Neural progenitor cell (in vitro differentiated cells): ENCODE data around the gene C12orf60. TPM values are rescaled to one million over a fixed set of nuclear protein-coding genes. Genes with fewer than 3 reads are reported as not detected.

Source experiments
- DNase-seq: peaks from one replicate; pipeline ENCODE4 v3.0.0-alpha.2; 2016; ENCODE audit warnings: low spot score
- H2AFZ ChIP-seq: fragments of 200-600 bp; sonication (generic); replicated peaks from 2 replicates; pipeline ENCODE4 v1.6.1; 2016; ENCODE audit warnings: antibody characterized with exemption
- H3F3A ChIP-seq: fragments of 200-600 bp; sonication (generic); 2 replicates; pipeline ENCODE4 v1.6.1; 2016; ENCODE audit warnings: antibody characterized with exemption, low read depth
- H3K27ac ChIP-seq: fragments of 200-600 bp; sonication (generic); 2 replicates; pipeline ENCODE4 v1.5.1; 2016; ENCODE audit warnings: mild to moderate bottlenecking
- H3K27me3 ChIP-seq: fragments of 200-600 bp; sonication (generic); 2 replicates; pipeline ENCODE4 v1.6.1; 2016; ENCODE audit warnings: mild to moderate bottlenecking, moderate library complexity
- H3K36me3 ChIP-seq: fragments of 200-600 bp; sonication (generic); 2 replicates; pipeline ENCODE4 v1.5.1; 2016
- H3K4me1 ChIP-seq: fragments of 200-600 bp; sonication (generic); 2 replicates; pipeline ENCODE4 v1.6.1; 2016; ENCODE audit warnings: mixed run types
- H3K4me2 ChIP-seq: fragments of 200-600 bp; sonication (generic); 2 replicates; pipeline ENCODE4 v1.6.1; 2016
- H3K4me3 ChIP-seq: fragments of 200-600 bp; sonication (generic); 2 replicates; pipeline ENCODE4 v1.5.1; 2016
- H3K79me2 ChIP-seq: fragments of 200-600 bp; sonication (generic); 2 replicates; pipeline ENCODE4 v1.6.1; 2016; ENCODE audit warnings: low read depth
- H3K9ac ChIP-seq: fragments of 200-600 bp; sonication (generic); 2 replicates; pipeline ENCODE4 v1.6.1; 2016
- H3K9me3 ChIP-seq: fragments of 200-600 bp; sonication (generic); 2 replicates; pipeline ENCODE4 v1.5.1; 2016; ENCODE audit warnings: low read depth
- H4K20me1 ChIP-seq: fragments of 200-600 bp; sonication (generic); 2 replicates; pipeline ENCODE4 v1.6.1; 2016; ENCODE audit warnings: low read depth
- H3K27ac Mint-ChIP-seq: 3 replicates; pipeline ENCODE4 v1.8.0; 2021; ENCODE audit warnings: mixed read lengths
- H3K27me3 Mint-ChIP-seq: 2 replicates; pipeline ENCODE4 v1.8.0; 2022; ENCODE audit warnings: low read depth, mild to moderate bottlenecking, inconsistent platforms, moderate library complexity, mixed read lengths; ENCODE audit not compliant: insufficient read depth
- H3K36me3 Mint-ChIP-seq: 3 replicates; pipeline ENCODE4 v1.8.0; 2021; ENCODE audit warnings: mixed read lengths
- H3K4me1 Mint-ChIP-seq: 3 replicates; pipeline ENCODE4 v1.8.0; 2021; ENCODE audit warnings: mixed read lengths
- H3K4me3 Mint-ChIP-seq: 3 replicates; pipeline ENCODE4 v1.8.0; 2021; ENCODE audit warnings: mild to moderate bottlenecking, moderate library complexity, mixed read lengths
- H3K9me3 Mint-ChIP-seq: 3 replicates; pipeline ENCODE4 v1.8.0; 2020; ENCODE audit warnings: mixed read lengths
- EZH2 ChIP-seq: fragments of 200-600 bp; sonication (generic); IDR thresholded peaks from 2 replicates; pipeline ENCODE4 v1.6.1; 2017; ENCODE audit warnings: antibody characterized with exemption, mild to moderate bottlenecking, moderate library complexity
- EZH2phosphoT487 ChIP-seq: fragments of 200-600 bp; sonication (generic); IDR thresholded peaks from 2 replicates; pipeline ENCODE4 v1.6.1; 2017; ENCODE audit warnings: antibody characterized with exemption
- total RNA-seq: library from RNA; depleted of rRNA; stranded (reverse); fragments of >200 nt; gene quantifications from 2 replicates; pipeline ENCODE4 v1.2.3, GENCODE V29; 2015; ENCODE audit warnings: low replicate concordance
- TF ChIP-seq, protein P1 (sequence below): fragments of 200-600 bp; sonication (generic); IDR thresholded peaks from 2 replicates; pipeline ENCODE4 v1.5.1; 2017; ENCODE audit warnings: antibody characterized with exemption, mild to moderate bottlenecking

Gene C12orf60
- total RNA-seq, 1 donor from 2014 or later: 5.4 TPM

DNA sequence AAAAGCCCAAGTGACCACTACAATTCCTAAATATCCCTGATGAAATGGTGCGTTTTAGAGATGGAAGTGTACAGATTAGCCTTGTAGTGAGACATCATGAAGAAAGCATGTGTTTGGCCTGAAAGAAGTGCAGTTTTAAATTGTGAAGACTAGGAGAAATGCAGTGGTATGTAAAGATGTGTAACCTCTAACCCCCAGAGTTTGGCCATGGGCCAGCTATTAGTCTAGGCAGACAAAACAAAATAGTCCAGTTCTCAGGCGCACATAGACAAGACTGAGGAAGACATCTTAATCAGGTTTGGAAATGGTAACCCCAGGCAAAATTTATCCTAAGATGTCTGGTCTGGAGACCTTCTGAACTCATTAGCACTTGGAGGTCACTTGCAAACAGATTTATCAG is 23.6 kb upstream of the C12orf60 start:
- Histone ChIP-seq H3K4me2 (no peak overlapping the region), H2AFZ (no peak overlapping the region), H3K9me3 (no peaks in the 10 kb centered on the region), H3K9ac (no peak overlapping the region), H3K4me3 (no peak overlapping the region), H3K27ac (no peak overlapping the region), H4K20me1 (peaks cover 8% of the 10 kb centered on the region), H3K36me3 (no peaks in the 10 kb centered on the region), H3K4me1 (peaks cover 10% of the 10 kb centered on the region), H3F3A (peaks cover under 1% of the 10 kb centered on the region), H3K79me2 (no peaks in the 10 kb centered on the region), H3K27me3 (no peaks in the 10 kb centered on the region)
- no peak for DNase-seq
- H3K27ac Mint-ChIP-seq: no peak overlapping the region
- no peaks in the 10 kb centered on the region for H3K36me3 Mint-ChIP-seq
- TF ChIP-seq EZH2phosphoT487: no peak
- TF ChIP-seq, protein P1, sequence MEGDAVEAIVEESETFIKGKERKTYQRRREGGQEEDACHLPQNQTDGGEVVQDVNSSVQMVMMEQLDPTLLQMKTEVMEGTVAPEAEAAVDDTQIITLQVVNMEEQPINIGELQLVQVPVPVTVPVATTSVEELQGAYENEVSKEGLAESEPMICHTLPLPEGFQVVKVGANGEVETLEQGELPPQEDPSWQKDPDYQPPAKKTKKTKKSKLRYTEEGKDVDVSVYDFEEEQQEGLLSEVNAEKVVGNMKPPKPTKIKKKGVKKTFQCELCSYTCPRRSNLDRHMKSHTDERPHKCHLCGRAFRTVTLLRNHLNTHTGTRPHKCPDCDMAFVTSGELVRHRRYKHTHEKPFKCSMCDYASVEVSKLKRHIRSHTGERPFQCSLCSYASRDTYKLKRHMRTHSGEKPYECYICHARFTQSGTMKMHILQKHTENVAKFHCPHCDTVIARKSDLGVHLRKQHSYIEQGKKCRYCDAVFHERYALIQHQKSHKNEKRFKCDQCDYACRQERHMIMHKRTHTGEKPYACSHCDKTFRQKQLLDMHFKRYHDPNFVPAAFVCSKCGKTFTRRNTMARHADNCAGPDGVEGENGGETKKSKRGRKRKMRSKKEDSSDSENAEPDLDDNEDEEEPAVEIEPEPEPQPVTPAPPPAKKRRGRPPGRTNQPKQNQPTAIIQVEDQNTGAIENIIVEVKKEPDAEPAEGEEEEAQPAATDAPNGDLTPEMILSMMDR: no peak
- no peak for TF ChIP-seq EZH2
- no peaks in the 10 kb centered on the region for H3K27me3 Mint-ChIP-seq
- no peak overlapping the region for H3K4me3 Mint-ChIP-seq
- H3K9me3 Mint-ChIP-seq: no peaks in the 10 kb centered on the region
- H3K4me1 Mint-ChIP-seq: peaks cover 25% of the 10 kb centered on the region

DNA sequence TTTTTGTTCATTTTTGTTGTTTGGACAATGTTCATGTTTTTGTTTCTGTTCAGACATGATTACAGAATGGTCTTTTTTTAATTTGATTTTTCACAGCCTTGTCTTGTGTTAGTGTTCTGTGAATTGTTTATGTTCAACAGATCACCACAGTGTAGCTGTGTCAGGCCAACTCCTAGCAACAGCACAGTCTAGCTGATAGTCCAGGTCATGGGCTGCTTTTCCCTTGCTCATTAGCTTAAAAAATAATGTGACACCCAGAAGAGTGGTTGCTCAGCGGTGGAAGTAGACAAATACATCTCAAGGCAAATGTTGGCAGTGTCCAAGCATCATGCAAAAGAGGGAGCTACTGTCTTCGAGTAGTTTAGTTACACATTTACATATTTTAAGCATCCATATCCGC is 22.6 kb upstream of the C12orf60 start:
- Histone ChIP-seq H3K9me3 (no peaks in the 10 kb centered on the region), H2AFZ (no peak overlapping the region), H3K36me3 (peaks cover 7% of the 10 kb centered on the region), H3F3A (peaks cover 7% of the 10 kb centered on the region), H3K9ac (no peak overlapping the region), H3K4me1 (peaks cover 10% of the 10 kb centered on the region), H3K27ac (no peak overlapping the region), H3K4me3 (no peak overlapping the region), H3K27me3 (no peaks in the 10 kb centered on the region), H3K79me2 (no peaks in the 10 kb centered on the region), H3K4me2 (no peak overlapping the region), H4K20me1 (peaks cover under 1% of the 10 kb centered on the region)
- H3K27ac Mint-ChIP-seq: no peak overlapping the region
- H3K4me3 Mint-ChIP-seq: no peak overlapping the region
- H3K9me3 Mint-ChIP-seq: no peaks in the 10 kb centered on the region
- TF ChIP-seq EZH2phosphoT487: no peak
- no peak for TF ChIP-seq EZH2
- TF ChIP-seq, protein P1: no peak
- no peaks in the 10 kb centered on the region for H3K27me3 Mint-ChIP-seq
- H3K4me1 Mint-ChIP-seq: peaks cover 18% of the 10 kb centered on the region
- no peaks in the 10 kb centered on the region for H3K36me3 Mint-ChIP-seq
- DNase-seq: no peak

DNA sequence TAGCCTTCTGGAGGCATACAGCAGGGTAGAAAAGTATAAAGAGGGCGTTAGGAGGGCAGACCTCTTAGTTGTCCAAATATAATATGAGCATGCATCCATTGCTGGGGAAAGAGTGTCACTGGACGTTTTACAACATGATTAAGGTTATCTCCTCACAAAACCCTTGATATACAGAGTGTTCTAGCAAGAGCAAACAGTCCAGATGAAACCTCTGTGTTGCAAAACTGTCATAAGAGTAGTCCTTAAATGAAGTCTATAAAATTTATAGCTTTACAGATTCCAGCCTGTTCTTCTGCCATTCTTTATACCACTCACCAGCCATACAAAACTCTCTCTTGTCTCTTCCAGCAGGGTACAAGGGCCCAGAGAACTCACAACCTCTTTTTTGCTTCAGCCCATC is 21.9 kb upstream of the C12orf60 start:
- Histone ChIP-seq H3K27ac (no peak overlapping the region), H3K4me1 (peaks cover 10% of the 10 kb centered on the region), H3F3A (peaks cover 7% of the 10 kb centered on the region), H4K20me1 (no peaks in the 10 kb centered on the region), H2AFZ (no peak overlapping the region), H3K79me2 (no peaks in the 10 kb centered on the region), H3K9ac (no peak overlapping the region), H3K4me3 (no peak overlapping the region), H3K9me3 (no peaks in the 10 kb centered on the region), H3K36me3 (peaks cover 10% of the 10 kb centered on the region), H3K27me3 (no peaks in the 10 kb centered on the region), H3K4me2 (no peak overlapping the region)
- no peaks in the 10 kb centered on the region for H3K9me3 Mint-ChIP-seq
- no peak overlapping the region for H3K27ac Mint-ChIP-seq
- no peak for DNase-seq
- peaks cover under 1% of the 10 kb centered on the region for H3K36me3 Mint-ChIP-seq
- TF ChIP-seq, protein P1: no peak
- no peak for TF ChIP-seq EZH2
- no peak for TF ChIP-seq EZH2phosphoT487
- H3K27me3 Mint-ChIP-seq: no peaks in the 10 kb centered on the region
- no peak overlapping the region for H3K4me3 Mint-ChIP-seq
- H3K4me1 Mint-ChIP-seq: peaks cover 13% of the 10 kb centered on the region
